ENCODE data around the gene BPNT1. TPM values are rescaled to one million over a fixed set of nuclear protein-coding genes. Genes with fewer than 3 reads are reported as not detected.

BPNT1 gene
- total RNA-seq, 1 donor from 2014 or later: 27.2 TPM

- Mint-ChIP-seq H3K27ac (peak overlapping the region; percentile 16), H3K27me3 (no peaks in the 10 kb centered on the region), H3K4me1 (peaks cover 33% of the 10 kb centered on the region), H3K9me3 (no peaks in the 10 kb centered on the region), H3K4me3 (no peak overlapping the region), H3K36me3 (ENCODE audit: low read depth) (peaks cover 70% of the 10 kb centered on the region)
- intact Hi-C loops (cut with micrococcal nuclease): no loop called here
- no peak for DNase-seq
These were observed 78.0 kb downstream of the BPNT1 start for GRCh38 chr1:220011620-220012019.

Other genes starting within 250 kb of the BPNT1 start
- not detected in 2 replicates for gene SLC30A10, start 161.2 kb downstream of the BPNT1 start, total RNA-seq
- 182 and 200 TPM in 2 replicates for gene EPRS1, start 43.3 kb downstream of the BPNT1 start, total RNA-seq
- gene IARS2, start 4.3 kb upstream of the BPNT1 start, total RNA-seq: 80.1 and 84.3 TPM in 2 replicates
- 55.0 and 60.0 TPM in 2 replicates for gene RAB3GAP2, start 182.7 kb upstream of the BPNT1 start, total RNA-seq